RWPE1 (cell line): ENCODE measurements around the gene KIF16B.
A peak's percentile ranks its signal among the peaks of the same experiment; 100 is the strongest.

Source experiments
- CTCF ChIA-PET: fragments of 350-600 bp; sonication (Branson Sonifier 250); formaldehyde crosslinking; extraction: SDS; loops from one replicate; lab custom pipeline; 2021; lab: Yijun Ruan, JAX
- POLR2A ChIA-PET: fragments of 400-600 bp; formaldehyde crosslinking; extraction: SDS; loops from one replicate; lab custom pipeline; 2020; ENCODE audit warnings: antibody characterized with exemption; ENCODE audit not compliant: low non-redundant PET; lab: Yijun Ruan, JAX
- DNase-seq: peaks from one replicate; pipeline ENCODE4 v3.0.0; 2012; ENCODE audit warnings: low spot score
- H3K27ac ChIP-seq: fragments of 450-650 bp; 2 replicates; pipeline ENCODE4 v1.5.1; 2017
- CTCF ChIP-seq: fragments of 450-650 bp; conservative IDR thresholded peaks from 2 replicates; pipeline ENCODE4 v1.5.1; 2017; ENCODE audit warnings: low read depth, mild to moderate bottlenecking

The KIF16B gene

GRCh38 chr20:16573001-16573965 lies at the start of gene KIF16B:
Gene KIF16B, minus strand, starts transcription at chr20:16573448. Its CDS starts 173 bp downstream, at chr20:16573275.
- TF ChIP-seq CTCF = peak; percentile 27; the same call in 1 of the 2 replicates
- POLR2A ChIA-PET = no interaction called here
- peak; percentile 90 for DNase-seq
- CTCF ChIA-PET = no interaction called here
- H3K27ac ChIP-seq = peak within 1 kb of the TSS; percentile 83

- ChIA-PET CTCF (interaction anchor here (0.7 kb wide), 1 partner anchor 104 kb away, joined by 5 read pairs; no protein-coding TSS in a partner anchor), POLR2A (no interaction called here)
- TF ChIP-seq CTCF = no peak
- DNase-seq = no peak
- H3K27ac ChIP-seq = no peak overlapping the region
These were observed 49.3 kb upstream of the KIF16B start for GRCh38 chr20:16622501-16622900.

GRCh38 chr20:16621435-16622141 lies 48.3 kb upstream of the KIF16B start:
- TF ChIP-seq CTCF = no peak
- CTCF ChIA-PET = interaction anchor here (0.6 to 0.7 kb wide), 2 partner anchors 104 to 164 kb away, joined by 4 to 5 read pairs; no protein-coding TSS in a partner anchor
- POLR2A ChIA-PET = no interaction called here
- H3K27ac ChIP-seq = no peak overlapping the region
- DNase-seq = no peak

GRCh38 chr20:16620961-16621360 lies 47.7 kb upstream of the KIF16B start:
- ChIA-PET CTCF (interaction anchor here (0.6 kb wide), 1 partner anchor 165 kb away, joined by 4 read pairs; no protein-coding TSS in a partner anchor), POLR2A (no interaction called here)
- no peak overlapping the region for H3K27ac ChIP-seq
- no peak for DNase-seq
- TF ChIP-seq CTCF = no peak

GRCh38 chr20:16619953-16620352 lies 46.7 kb upstream of the KIF16B start:
- ChIA-PET POLR2A (no interaction called here), CTCF (no interaction called here)
- no peak for TF ChIP-seq CTCF
- no peak for DNase-seq
- H3K27ac ChIP-seq = no peak overlapping the region

- POLR2A ChIA-PET = no interaction called here
- no peak overlapping the region for H3K27ac ChIP-seq
- no peak for TF ChIP-seq CTCF
- no peak for DNase-seq
- CTCF ChIA-PET = no interaction called here
These were observed 43.8 kb upstream of the KIF16B start for GRCh38 chr20:16617056-16617455.
